Endometrium (tissue), 2 donors: ENCODE data around the gene ACSL4.
"Not testable (repeated sequence)": the region's sequence is repeated elsewhere in the genome, so short reads cannot be mapped to it uniquely, and the experiment has no call there.

Experiments used
- FAIRE-seq: peaks from 2 replicates; lab custom pipeline; 2012; peaks lifted over from hg19 to GRCh38; lab: Jason Lieb, UNC
- donor health status: control.
- donor health status: control.

The ACSL4 gene

DNA sequence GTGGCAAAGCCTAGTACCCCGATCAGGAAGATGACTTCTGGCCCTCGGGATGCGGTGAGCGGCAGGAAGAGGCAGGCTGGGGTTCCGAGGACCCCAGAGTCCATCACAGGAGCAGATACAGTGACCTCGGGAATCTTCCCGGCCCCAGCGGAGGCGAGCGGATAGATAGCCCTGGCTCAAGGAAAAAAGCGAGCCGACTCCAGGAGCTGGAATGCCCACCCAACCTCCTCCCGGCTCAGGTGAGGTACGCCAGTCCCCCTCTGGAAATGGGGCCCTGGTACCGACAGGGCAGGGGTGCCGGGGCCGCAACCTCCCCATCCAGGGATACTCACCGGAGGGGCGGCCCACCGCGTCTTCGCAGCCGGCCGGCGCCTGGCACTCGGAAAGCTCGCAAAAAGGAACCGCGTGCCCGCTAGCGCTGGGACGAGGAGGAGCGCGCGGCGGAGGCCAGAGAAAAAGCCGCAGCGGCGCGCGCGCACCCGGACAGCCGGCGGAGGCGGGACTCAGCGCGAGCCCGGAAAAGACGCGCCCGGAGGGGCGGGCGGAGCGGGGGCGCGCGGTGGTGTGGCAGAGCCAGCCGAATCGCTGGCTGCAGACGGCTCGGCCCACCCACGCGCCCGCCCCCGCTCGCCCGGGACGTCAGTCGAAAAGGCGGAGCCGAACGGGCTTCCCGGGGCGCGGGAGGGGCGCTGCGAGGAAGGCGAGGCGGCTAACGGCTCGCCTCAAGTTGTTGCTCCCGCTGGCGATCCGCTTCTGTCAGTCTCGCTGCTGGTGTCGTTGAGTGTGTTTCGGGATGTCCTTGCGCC is at the start of gene ACSL4:
Gene ACSL4 (minus strand): TSS at position 451 of the 806 bp plus-strand sequence. CDS start 49,894 bp downstream, outside the sequence.
- no peak for FAIRE-seq

DNA sequence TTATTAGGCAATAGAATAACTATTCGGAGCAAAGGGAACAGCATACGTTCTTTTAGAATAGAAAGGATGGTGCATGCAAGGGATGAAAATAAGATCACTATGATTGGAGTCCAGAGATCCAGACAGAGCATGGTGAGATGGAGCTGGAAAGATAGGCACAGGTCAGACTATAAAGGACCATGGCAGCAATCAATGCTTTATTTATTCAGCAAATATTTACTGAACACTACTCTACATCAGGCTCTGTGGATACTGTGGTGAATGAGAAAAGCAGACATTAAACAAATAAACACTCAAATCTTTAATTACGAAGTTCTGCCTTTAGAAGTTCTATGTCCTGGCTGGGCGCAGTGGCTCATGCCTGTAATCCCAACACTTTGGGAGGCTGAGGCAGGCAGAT is 44.7 kb upstream of the ACSL4 start:
- FAIRE-seq, result no peak

DNA sequence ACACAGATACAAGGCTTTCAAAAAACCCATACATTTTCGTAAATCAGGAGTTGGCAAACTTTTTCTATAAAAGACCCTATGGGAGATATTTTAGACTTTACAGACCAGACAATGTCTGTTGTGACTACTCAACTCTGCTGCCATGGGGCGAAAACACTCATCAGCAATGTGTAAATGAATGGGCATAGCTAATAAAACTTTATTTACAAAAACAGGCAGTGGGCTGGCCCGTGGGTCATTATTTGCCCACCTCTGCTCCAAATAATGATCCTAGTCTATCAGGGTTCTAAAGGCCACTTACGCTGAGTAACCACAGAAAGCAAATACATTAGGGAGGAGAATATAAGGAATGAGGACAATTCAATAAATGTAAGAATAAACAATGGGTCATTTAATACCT is 43.9 kb upstream of the ACSL4 start:
- no peak for FAIRE-seq

DNA sequence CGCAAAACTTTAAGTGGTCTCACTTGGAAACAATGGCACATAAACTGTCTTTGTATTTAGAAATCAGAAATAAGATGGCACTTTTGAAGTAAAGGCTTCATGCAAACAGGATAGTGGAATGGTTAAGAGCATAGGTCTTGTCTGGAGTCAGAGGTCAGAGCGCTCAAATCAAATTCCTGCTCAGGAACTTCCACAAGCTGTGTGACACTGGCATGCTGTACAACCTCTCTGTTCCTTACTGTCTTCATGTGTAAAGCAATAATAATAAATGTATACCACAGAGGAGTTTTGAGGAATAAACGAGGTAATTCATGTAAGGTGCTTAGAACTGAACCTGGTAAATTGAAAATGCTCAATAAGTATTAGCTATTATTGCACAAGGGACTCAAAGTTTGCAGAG is 43.4 kb upstream of the ACSL4 start:
- FAIRE-seq, result no peak

DNA sequence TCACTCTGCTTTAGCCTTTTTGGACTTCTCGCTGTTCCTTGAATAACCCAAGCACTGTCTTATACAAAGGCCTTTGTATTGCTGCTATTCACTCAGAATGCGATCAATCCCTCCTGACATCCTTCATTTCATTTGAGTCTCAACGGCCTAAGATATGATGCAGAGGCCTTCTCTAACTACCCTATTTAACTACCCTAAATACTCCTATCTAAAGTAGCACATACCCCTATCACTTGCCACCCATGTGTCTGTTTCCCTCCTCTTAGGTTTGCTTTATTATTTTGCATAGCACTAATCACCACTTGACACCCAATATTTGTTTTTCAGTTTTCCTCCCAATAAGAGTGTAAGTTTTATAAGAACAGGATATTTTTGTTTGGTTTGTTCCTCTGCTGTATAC is 42.3 kb upstream of the ACSL4 start:
- no peak for FAIRE-seq

DNA sequence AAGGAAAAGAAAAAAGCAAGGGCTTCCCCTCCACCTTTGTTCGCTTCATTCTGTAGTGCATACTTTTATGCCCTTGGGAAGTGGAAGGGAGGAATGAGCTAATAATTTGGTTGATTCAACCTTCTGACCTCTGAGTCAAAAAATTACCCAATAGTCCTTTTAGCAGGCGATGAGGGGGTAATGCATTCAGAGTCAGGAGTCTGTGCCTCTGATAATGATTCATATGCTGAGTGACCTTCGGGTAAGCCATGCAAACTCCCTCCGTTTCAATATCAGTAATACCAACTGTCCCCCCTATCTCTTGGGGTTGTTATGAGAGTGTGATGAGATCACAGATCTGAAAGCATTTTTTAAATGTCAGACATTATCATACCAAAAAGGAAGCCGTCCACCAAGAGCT is 41.6 kb upstream of the ACSL4 start:
- FAIRE-seq, result no peak

DNA sequence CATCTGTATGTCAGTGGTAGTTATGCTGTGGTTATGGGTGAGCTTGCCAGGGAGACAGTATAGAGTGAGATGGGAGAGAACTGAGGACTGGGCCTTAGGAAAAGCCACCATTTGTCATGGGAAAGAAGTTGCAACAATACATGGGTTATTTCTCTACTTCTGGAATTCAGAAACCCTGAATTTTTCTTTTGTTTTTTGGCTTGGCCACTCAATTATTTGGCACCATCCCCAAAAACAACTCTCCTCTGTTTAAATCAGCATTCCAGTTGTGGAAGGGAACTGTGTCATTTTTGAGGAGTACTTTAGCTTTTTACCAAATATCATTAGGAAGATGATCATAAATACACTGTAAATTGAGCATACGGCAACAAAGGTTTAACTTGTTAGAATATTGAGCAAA is 41.1 kb upstream of the ACSL4 start:
- FAIRE-seq, result no peak

DNA sequence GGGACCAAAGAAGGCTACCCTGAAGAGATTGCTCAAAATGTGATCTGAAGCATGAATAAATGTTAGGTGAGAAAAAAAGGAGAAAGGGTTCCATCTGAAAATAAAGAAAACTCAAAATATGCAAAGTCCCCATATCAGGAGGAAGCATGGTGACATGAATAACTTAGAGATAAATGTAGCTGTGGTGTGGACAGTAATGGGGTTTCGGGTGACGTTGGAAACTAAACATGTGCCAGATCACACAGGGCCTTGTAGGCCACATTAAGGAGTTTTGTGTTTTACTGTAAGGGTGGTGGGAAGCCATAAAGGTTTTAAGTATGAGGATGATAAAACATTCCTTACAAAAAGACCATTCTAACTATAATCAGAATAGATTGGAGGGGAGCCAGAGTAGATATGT is 40.3 kb upstream of the ACSL4 start:
- no peak for FAIRE-seq

DNA sequence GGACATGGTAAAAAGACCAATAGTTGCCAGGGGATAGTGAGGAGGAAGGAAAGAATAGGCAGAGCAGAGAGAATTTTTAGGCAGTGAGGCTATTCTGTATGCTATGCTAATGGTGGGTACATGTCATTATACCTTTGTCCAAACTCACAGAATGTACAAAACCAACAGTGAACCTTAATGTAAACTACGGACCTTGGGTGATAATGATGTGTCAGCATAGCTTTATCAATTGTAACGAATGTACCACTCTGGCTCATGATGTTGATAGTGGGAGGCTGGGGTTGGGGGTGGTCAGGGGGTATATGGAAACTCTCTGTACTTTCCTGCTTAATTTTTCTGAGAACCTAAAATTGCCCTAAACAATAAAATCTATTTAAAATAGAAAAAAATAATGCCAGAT is 37.7 kb upstream of the ACSL4 start:
- no peak for FAIRE-seq

DNA sequence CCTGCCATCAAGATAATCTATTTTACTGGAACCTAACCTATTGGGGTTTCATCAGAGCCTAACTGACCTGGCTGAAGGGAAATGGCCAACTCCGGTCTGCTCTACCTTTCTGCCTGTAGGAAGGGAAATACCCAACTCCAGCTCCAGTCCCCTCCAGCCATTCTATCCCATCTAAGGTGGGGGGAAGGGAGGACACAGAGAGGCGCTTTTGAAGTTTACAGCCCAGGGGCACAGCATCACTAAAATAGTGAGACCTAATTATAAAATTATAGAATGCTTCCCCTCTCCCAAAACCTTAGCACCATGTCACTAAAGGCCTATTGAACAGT is 27.8 kb upstream of the ACSL4 start:
- FAIRE-seq, result no peak

DNA sequence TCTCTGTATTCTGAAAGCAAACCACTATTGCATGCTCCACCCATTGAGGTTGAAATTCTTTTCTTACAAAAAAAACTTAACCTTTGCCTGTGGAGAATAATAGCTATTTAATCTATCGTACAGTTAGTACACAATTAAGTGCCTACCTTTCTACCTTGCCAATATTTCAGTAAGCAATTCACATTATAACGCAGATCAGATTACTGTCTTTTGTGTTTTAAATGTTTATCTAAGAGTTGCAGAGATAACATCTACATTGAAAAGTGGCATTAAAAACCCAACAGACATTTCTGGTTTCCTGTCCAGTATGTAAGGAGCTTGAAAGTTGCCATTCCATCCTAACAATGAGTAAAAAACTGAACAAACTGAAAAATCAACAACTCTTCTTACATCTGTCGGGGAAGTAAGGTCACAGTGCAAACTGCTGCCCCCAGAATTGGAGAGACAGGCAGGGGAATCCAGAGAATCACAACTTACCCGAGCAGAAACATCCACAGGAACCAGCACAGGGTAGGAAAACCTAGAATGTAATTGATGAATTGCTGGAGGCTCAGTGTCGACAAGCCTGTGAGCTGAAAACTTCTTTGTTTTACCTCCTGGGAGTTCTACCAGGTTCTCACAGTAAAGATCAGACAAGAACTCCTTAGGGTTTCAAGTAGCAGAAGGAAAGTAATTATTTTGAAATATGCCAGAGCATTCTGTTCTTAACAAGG is 27.3 kb upstream of the ACSL4 start:
- FAIRE-seq, result no peak

DNA sequence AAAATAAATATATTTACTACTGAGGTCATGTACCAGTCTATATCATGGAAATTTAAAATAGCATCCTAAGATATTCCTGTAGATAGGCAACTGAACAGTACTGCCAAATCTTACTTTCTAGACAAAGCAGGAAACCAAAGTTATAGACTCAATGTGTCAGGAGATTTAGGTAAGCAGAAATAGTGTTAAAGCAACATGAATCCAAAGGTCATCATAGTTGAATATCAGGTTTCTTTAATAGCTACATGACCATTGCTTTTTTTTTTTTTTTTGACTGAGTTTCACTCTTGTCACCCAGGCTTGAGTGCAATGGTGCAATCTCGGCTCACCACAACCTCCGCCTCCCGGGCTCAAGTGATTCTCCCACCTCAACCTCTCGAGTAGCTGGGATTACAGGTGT is 20.2 kb upstream of the ACSL4 start:
- FAIRE-seq, result no peak

DNA sequence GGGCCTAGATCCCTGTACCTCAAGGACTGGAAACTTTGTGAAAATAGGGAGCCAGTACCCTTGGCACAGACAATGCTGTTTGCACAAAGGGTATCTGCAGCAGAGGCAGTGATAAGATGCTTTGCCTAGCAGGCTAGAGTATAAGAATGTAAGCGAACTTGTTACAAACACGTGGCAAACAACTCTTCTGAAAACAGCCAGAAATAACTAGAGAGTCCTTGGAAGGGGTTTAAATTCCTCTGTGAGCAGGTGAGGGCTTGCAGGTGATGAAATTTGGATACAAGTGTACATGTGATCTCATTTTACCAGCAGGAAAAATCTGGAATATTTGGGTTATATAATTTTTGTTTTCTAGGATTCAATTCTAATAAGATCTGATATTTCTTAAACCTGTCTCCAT is 18.6 kb upstream of the ACSL4 start:
- no peak for FAIRE-seq

DNA sequence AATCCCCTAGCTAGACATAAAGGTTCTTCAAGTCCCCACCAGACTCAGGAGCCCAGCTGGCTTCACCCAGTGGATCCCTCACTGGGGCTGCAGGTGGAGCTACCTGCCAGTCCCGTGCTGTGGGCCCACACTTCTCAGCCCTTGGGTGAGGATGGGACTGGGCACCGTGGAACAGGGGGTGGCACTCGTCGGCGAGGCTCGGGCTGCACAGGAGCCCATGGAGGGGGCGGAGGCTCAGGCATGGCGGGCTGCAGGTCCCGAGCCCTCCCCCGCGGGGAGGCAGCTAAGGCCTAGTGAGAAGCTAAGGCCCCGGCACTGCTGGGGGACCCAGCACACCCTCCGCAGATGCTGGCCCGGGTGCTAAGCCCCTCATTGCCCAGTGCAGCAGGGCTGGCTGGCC is 16.1 kb upstream of the ACSL4 start:
- no peak for FAIRE-seq

DNA sequence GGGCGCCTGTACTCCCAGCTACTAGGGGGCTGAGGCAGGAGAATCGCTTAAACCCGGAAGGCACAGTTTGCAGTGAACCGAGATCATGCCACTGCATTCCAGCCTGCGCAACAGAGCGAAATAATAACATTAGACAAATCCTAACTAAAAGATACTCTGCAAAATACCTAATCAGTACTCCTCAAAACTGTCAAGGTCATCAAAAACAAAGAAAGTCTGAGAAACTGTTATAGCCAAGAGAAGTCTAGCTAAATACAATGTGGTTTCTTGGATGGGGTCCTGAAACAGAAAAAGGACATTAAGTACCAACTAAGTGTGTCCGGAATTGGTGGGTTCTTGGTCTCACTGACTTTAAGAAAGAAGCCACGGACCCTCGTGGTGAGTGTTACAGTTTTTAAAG is 14.6 kb upstream of the ACSL4 start:
- FAIRE-seq, result no peak

DNA sequence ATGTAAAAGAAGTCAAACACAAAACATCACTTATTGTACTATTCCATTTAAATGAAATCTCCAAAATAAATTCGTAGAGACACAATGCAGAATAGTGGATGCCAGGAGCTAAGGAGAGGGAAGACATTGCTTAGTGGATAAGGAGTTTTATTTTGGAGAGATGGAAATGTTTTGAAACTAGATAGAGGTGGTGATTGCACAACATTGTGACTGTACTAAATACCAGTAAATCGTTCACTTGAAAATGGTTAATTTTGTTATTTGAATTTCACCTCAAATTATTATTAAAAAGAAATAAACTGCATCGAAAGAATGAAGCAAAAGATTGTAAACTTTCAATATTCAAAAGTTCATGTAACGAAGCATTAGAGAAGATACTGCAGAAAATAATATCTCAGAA is 9.7 kb upstream of the ACSL4 start:
- FAIRE-seq, result no peak

DNA sequence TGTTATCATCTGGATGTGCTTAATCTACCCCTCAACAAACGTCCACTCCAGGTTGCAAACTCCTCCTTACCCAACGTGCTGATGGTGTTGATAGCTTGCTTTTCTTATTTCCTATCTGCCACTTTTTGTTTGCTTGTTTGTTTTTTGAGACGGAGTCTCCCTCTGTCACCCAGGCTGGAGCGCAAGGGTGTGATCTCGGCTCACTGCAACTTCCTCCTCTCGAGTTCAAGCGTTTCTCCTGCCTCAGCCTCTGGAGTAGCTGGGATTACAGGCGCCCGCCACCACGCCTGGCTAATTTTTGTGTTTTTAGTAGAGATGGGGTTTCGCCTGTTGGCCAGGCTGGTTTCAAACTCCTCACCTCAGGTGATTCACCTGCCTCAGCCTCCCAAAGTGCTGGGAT is 7.8 kb upstream of the ACSL4 start:
- FAIRE-seq, result not testable (repeated sequence)

DNA sequence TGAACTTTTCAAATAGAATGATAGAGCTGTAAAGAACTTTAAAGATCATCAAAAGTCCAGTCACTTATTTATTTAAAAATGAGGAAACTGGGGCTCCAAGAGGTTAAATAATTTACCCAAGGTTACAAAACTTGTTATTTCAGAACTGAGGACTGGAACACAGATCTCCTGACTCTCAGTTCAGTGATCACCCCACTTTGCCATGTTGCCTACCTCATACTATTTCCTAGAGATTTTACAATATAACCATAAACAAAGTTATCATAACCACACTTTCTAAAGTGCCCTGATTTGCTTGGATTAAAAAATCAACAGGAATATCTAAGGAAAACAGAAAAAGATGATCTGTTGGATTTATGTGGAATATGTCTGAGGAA is 7.4 kb upstream of the ACSL4 start:
- FAIRE-seq, result no peak

DNA sequence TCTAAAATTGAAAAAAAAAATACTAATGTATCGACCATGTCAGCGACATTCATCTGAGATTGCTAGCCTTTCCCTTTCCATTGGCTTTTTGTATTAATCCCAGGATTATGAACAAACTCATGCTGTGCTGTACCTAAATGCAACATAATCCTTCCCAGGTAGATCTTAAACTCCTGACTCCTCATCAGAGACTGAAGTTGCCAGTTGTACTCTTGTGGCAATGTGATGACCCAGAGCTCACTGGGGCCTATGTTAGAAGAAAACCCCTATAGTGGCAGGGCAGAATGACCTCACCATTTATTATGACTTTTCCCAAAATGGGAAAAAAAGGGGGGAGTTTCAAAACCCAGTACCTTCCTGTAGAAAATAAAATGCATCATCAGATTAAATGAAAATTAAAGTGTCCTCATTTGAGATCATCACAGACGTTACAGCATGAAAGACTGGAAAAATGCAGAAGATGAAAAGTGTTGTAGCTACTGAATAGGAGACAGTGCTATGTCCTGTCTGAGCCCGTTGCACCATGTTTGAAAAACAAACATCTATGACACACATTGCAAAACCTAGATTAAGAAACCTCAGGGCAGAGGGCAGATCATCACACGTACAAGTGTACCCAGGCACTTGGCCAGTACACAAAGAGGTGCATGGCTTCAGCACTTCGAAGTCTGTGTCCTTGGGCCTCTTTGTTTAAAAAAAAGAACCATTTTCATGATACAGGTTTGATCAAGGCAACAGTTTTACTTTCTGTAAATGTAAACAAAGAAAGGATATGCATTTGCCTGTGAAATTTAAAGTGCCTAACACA is 6.8 kb upstream of the ACSL4 start:
- no peak for FAIRE-seq

DNA sequence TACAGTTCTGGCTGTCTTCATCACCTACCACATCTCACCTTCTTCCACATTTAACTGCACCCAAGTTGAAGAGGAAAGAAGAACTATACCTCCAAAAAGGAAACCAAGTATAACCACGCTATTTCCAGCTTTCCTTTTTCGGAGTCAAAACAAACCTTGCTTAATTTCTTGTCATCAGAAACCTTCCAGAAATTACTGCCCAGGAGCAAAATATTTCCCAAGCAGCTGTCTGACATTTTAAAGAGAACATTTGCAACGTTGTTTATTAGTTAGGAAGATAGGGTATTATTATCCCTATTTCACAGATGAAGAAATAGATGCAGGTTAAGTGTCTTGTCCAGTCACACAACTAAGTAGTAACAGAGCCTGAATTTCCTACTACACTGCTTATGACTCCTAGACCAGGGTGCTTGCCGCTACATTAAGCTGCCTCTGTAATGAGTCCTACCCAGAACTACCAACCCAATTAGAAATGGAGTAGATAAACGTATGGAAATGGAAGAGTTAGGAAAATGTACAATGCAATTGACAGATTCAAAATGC is 2.2 kb upstream of the ACSL4 start:
- no peak for FAIRE-seq

DNA sequence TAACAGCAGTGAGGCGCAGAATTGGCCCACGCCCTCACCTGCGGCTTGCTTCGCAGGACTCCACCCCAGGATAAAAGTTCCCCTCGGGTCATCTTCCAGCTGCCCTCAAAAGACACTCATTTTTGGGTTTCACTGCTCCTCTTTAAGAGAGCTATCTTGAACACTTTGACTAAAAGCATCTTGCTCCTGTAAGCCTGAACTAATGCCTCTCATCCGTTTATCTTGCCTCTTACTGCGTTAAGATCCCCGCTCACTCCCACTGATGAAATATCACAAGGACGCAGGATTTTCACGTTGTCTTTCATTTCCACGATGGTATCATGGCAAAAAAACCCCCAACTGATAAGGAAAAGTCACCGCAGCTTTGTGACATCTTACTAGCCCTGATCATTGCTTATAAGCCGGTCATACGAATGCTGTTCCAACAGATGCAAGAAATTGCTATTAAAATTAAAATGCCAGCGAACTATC is 591 bp upstream of the ACSL4 start:
- FAIRE-seq, result no peak

DNA sequence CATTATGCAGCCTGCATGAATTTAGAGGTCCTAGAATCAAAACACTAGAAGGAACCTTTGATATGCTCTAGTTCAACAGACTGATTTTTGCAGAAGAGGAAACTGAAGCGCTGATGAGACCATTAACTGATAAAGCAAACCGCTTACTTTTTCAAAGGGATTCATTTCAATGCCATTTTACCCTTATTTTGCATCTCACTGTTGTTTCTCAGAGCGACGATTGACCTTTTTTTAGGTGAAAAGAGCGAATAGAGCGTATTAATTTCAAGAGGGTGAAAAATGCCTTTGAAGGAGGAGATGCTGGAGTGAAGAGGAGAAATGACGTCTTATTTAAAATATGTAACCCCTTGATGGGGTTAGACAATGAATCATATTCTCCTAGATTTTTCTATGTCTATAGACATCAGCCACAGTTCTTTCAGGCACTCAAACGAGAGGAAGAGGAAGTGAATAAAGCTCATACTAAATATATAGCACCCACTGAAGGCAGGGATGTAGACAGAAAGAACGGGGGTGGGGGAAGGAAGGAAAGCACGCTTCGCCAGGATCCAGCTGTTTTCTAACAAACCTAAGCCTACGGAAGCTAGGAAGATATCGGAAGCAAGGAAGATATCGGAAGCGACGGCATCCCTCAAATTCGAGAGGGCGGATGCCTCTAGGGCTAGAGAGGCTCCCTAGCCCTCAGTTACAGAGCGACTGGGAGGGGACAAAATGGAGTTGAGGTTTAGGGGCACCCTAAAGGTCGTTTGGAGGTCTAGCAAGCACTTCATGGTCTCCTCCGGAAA is 848 bp downstream of the ACSL4 start:
- FAIRE-seq, result no peak
